Stimulated activated CD4-positive, alpha-beta T cell treated with anti-CD3 and anti-CD28 coated beads, Interleukin-2, amount 100 ng/mL, for 4 hours (primary cell): ENCODE measurements around the gene AGPAT2.

Experiments
- DNase-seq: peaks from one replicate; pipeline ENCODE4 v3.0.0-alpha.2; 2020; ENCODE audit warnings: low read depth

The AGPAT2 gene

GRCh38 chr9:136673088-136673974 is 13.9 kb downstream of the AGPAT2 start:
- DNase-seq: no peak

- DNase-seq: no peak
Observed at GRCh38 chr9:136672431-136673087, 14.7 kb downstream of the AGPAT2 start.

GRCh38 chr9:136671646-136672430 is 15.4 kb downstream of the AGPAT2 start:
- no peak for DNase-seq

- DNase-seq: no peak
Observed at GRCh38 chr9:136671254-136671614, 16.0 kb downstream of the AGPAT2 start.

- DNase-seq: no peak
Observed at GRCh38 chr9:136670576-136671253, 16.5 kb downstream of the AGPAT2 start.

GRCh38 chr9:136669791-136670464 is 17.3 kb downstream of the AGPAT2 start:
- DNase-seq: no peak

GRCh38 chr9:136668983-136669790 is 18.1 kb downstream of the AGPAT2 start:
- no peak for DNase-seq

- DNase-seq: no peak
Observed at GRCh38 chr9:136667940-136668760, 19.1 kb downstream of the AGPAT2 start.

GRCh38 chr9:136667214-136667939 is 19.9 kb downstream of the AGPAT2 start:
- DNase-seq: no peak

- no peak for DNase-seq
Observed at GRCh38 chr9:136666372-136667213, 20.7 kb downstream of the AGPAT2 start.

- DNase-seq: no peak
Observed at GRCh38 chr9:136665704-136666371, 21.4 kb downstream of the AGPAT2 start.

GRCh38 chr9:136665111-136665703 is 22.1 kb downstream of the AGPAT2 start:
- no peak for DNase-seq

- no peak for DNase-seq
Observed at GRCh38 chr9:136664000-136664915, 23.0 kb downstream of the AGPAT2 start.

GRCh38 chr9:136662656-136663581 is 24.3 kb downstream of the AGPAT2 start, which contains the start of gene EGFL7:
Gene EGFL7, plus strand, starts transcription at chr9:136662916. Its CDS starts 5,367 bp downstream, at chr9:136668283.
- no peak for DNase-seq

- DNase-seq: no peak
Observed at GRCh38 chr9:136662326-136662655, 25.0 kb downstream of the AGPAT2 start.
